SK-N-SH treated with all-trans-retinoic acid at 6 μM for 48 hours (cell line): ENCODE measurements around the gene FOXE3.

Source experiments
- ESRRG ChIP-seq: fragments of 250-450 bp; sonication (Bioruptor Pico); IDR thresholded peaks from 2 replicates; pipeline ENCODE4 v1.6.1; 2021; ENCODE audit warnings: mild to moderate bottlenecking
- PPARA ChIP-seq: fragments of 250-450 bp; sonication (Bioruptor Pico); IDR thresholded peaks from 2 replicates; pipeline ENCODE4 v1.5.0; 2020; ENCODE audit warnings: mild to moderate bottlenecking, borderline replicate concordance
- TCF4 ChIP-seq: fragments of 250-450 bp; sonication (Bioruptor Pico); IDR thresholded peaks from 2 replicates; pipeline ENCODE4 v1.8.0; 2021; ENCODE audit warnings: mild to moderate bottlenecking, moderate library complexity, borderline replicate concordance
- ZFP3 ChIP-seq: fragments of 250-450 bp; sonication (Bioruptor Pico); IDR thresholded peaks from 2 replicates; pipeline ENCODE4 v1.5.0; 2020; ENCODE audit warnings: mild to moderate bottlenecking, moderate library complexity
- ZFP30 ChIP-seq: fragments of 450-650 bp; formaldehyde crosslinking; IDR thresholded peaks from 2 replicates; pipeline ENCODE4 v1.5.0; 2022; ENCODE audit warnings: mild to moderate bottlenecking, moderate library complexity

- TF ChIP-seq PPARA, result no peak
- TF ChIP-seq ESRRG (CRISPR knock-in tag), result no peak
- no peak for TF ChIP-seq ZFP30 (CRISPR knock-in tag)
- no peak for TF ChIP-seq TCF4
- TF ChIP-seq ZFP3 (CRISPR knock-in tag), result no peak
Measured at GRCh38 chr1:47460456-47460855, 44.4 kb downstream of the FOXE3 start.
